Activated CD8-positive, alpha-beta memory T cell treated with anti-CD3 and anti-CD28 coated beads for 1 hour (primary cell): Measurements from ENCODE around the gene CLIP2.
"Not testable (repeated sequence)": the region's sequence is repeated elsewhere in the genome, so short reads cannot be mapped to it uniquely, and the experiment has no call there.

ENCODE experiments used
- DNase-seq, 2 donors: peaks; one replicate each; pipeline ENCODE4 v3.0.0-alpha.2; 2020; ENCODE audit warnings: low read depth in 1 of 2; ENCODE audit errors: extremely low read depth in 1 of 2

The CLIP2 gene

GRCh38 chr7:74289018-74289658 lies at the start of gene CLIP2:
TSS of gene CLIP2 (plus strand) at chr7:74289407. CDS start at chr7:74317547, 28,140 bp downstream.
- DNase-seq: peak; percentile 50 to 70

- DNase-seq: no peak
Observed at GRCh38 chr7:74240482-74240881, 48.7 kb upstream of the CLIP2 start.

GRCh38 chr7:74242122-74242443 lies 47.1 kb upstream of the CLIP2 start:
- DNase-seq: no peak

- DNase-seq: no peak
Observed at GRCh38 chr7:74246497-74246896, 42.7 kb upstream of the CLIP2 start.

- DNase-seq: no peak
Observed at GRCh38 chr7:74248156-74248555, 41.1 kb upstream of the CLIP2 start.

- DNase-seq: not testable (repeated sequence)
Observed at GRCh38 chr7:74249058-74249457, 40.1 kb upstream of the CLIP2 start.

- DNase-seq: no peak
Observed at GRCh38 chr7:74252893-74253292, 36.3 kb upstream of the CLIP2 start.

- no peak for DNase-seq
Observed at GRCh38 chr7:74253331-74253730, 35.9 kb upstream of the CLIP2 start.

- DNase-seq: no peak
Observed at GRCh38 chr7:74253835-74254128, 35.4 kb upstream of the CLIP2 start.

GRCh38 chr7:74254129-74254857 lies 34.9 kb upstream of the CLIP2 start, which contains the start of gene RFC2:
TSS of gene RFC2 (minus strand) at chr7:74254399. CDS start at chr7:74254383, 16 bp downstream.
- DNase-seq: peak; percentile 88 to 96

- no peak for DNase-seq
Observed at GRCh38 chr7:74254858-74255379, 34.3 kb upstream of the CLIP2 start.

GRCh38 chr7:74255461-74255860 lies 33.7 kb upstream of the CLIP2 start:
- not testable (repeated sequence) for DNase-seq

GRCh38 chr7:74256491-74257408 lies 32.5 kb upstream of the CLIP2 start:
- DNase-seq: no peak

- no peak for DNase-seq
Observed at GRCh38 chr7:74258639-74259038, 30.6 kb upstream of the CLIP2 start.

- DNase-seq: no peak
Observed at GRCh38 chr7:74262639-74263398, 26.4 kb upstream of the CLIP2 start.

- no peak for DNase-seq
Observed at GRCh38 chr7:74263399-74264120, 25.6 kb upstream of the CLIP2 start.

GRCh38 chr7:74266191-74266963 lies 22.8 kb upstream of the CLIP2 start:
- no peak for DNase-seq

GRCh38 chr7:74267756-74268565 lies 21.2 kb upstream of the CLIP2 start:
- DNase-seq: no peak
